ENCODE measurements around the gene SGPP2.
"Not testable (repeated sequence)": the region's sequence is repeated elsewhere in the genome, so short reads cannot be mapped to it uniquely, and the experiment has no call there.

SGPP2 gene

GRCh38 chr2:222424729-222425671 lies 657 bp downstream of the SGPP2 start:
- peak; percentile 15 for DNase-seq (ENCODE audit: low read depth, low spot score)

- no peak for DNase-seq (ENCODE audit: low read depth, low spot score)
Observed at GRCh38 chr2:222427646-222428301, 3.4 kb downstream of the SGPP2 start.

- no peak for DNase-seq (ENCODE audit: low read depth, low spot score)
Observed at GRCh38 chr2:222430071-222430470, 5.7 kb downstream of the SGPP2 start.

- DNase-seq (ENCODE audit: low read depth, low spot score) = no peak
Observed at GRCh38 chr2:222430681-222431080, 6.3 kb downstream of the SGPP2 start.

GRCh38 chr2:222431869-222432268 lies 7.5 kb downstream of the SGPP2 start:
- DNase-seq (ENCODE audit: low read depth, low spot score) = no peak

GRCh38 chr2:222433332-222434173 lies 9.2 kb downstream of the SGPP2 start:
- peak; percentile 83 for DNase-seq (ENCODE audit: low read depth, low spot score)

GRCh38 chr2:222434204-222434603 lies 9.9 kb downstream of the SGPP2 start:
- no peak for DNase-seq (ENCODE audit: low read depth, low spot score)

- not testable (repeated sequence) for DNase-seq (ENCODE audit: low read depth, low spot score)
Observed at GRCh38 chr2:222435400-222436039, 11.2 kb downstream of the SGPP2 start.

GRCh38 chr2:222436040-222436413 lies 11.7 kb downstream of the SGPP2 start:
- DNase-seq (ENCODE audit: low read depth, low spot score) = no peak

GRCh38 chr2:222439692-222440091 lies 15.3 kb downstream of the SGPP2 start:
- no peak for DNase-seq (ENCODE audit: low read depth, low spot score)

GRCh38 chr2:222440673-222441422 lies 16.5 kb downstream of the SGPP2 start:
- no peak for DNase-seq (ENCODE audit: low read depth, low spot score)

- DNase-seq (ENCODE audit: low read depth, low spot score) = no peak
Observed at GRCh38 chr2:222442665-222443064, 18.3 kb downstream of the SGPP2 start.

GRCh38 chr2:222445227-222445626 lies 20.9 kb downstream of the SGPP2 start:
- peak; percentile 50 for DNase-seq (ENCODE audit: low read depth, low spot score)

- no peak for DNase-seq (ENCODE audit: low read depth, low spot score)
Observed at GRCh38 chr2:222447131-222447530, 22.8 kb downstream of the SGPP2 start.

- DNase-seq (ENCODE audit: low read depth, low spot score) = no peak
Observed at GRCh38 chr2:222448748-222449181, 24.4 kb downstream of the SGPP2 start.

GRCh38 chr2:222450021-222450420 lies 25.7 kb downstream of the SGPP2 start:
- no peak for DNase-seq (ENCODE audit: low read depth, low spot score)

GRCh38 chr2:222451224-222451674 lies 26.9 kb downstream of the SGPP2 start:
- DNase-seq (ENCODE audit: low read depth, low spot score) = no peak

GRCh38 chr2:222452422-222452950 lies 28.1 kb downstream of the SGPP2 start:
- DNase-seq (ENCODE audit: low read depth, low spot score) = no peak

- DNase-seq (ENCODE audit: low read depth, low spot score) = no peak
Observed at GRCh38 chr2:222456479-222457077, 32.2 kb downstream of the SGPP2 start.

- no peak for DNase-seq (ENCODE audit: low read depth, low spot score)
Observed at GRCh38 chr2:222459983-222460382, 35.6 kb downstream of the SGPP2 start.

All from ELF-1 (cell line).